GM23338 (cell line): ENCODE results near the gene RAPGEF5. TPM values are rescaled to one million over a fixed set of nuclear protein-coding genes. Genes with fewer than 3 reads are reported as not detected.

ENCODE experiments used
- ATAC-seq: fragments of 200-7000 bp; cut with Tn5 transposase; 3 replicates; pipeline ENCODE4 v1.9.1; 2020
- DNase-seq: peaks from one replicate; pipeline ENCODE4 v3.0.0-alpha.2; 2015; ENCODE audit warnings: low spot score
- H2AFZ ChIP-seq: fragments of 200-600 bp; sonication (generic); 2 replicates; pipeline ENCODE4 v1.8.0; 2016; ENCODE audit warnings: antibody characterized with exemption, mild to moderate bottlenecking, moderate library complexity
- H3F3A ChIP-seq: fragments of 200-600 bp; sonication (generic); replicated peaks from 2 replicates; pipeline ENCODE4 v1.8.0; 2017; ENCODE audit warnings: antibody characterized with exemption, mixed run types, low read depth
- H3K27ac ChIP-seq: fragments of 200-600 bp; sonication (generic); 2 replicates; pipeline ENCODE4 v1.6.1; 2016; ENCODE audit warnings: low read depth
- H3K27me3 ChIP-seq: fragments of 200-600 bp; sonication (generic); 2 replicates; pipeline ENCODE4 v1.8.0; 2016; ENCODE audit warnings: mild to moderate bottlenecking, mixed run types, moderate library complexity; ENCODE audit not compliant: insufficient read depth
- H3K36me3 ChIP-seq: fragments of 200-600 bp; sonication (generic); 2 replicates; pipeline ENCODE4 v1.8.0; 2016; ENCODE audit warnings: mild to moderate bottlenecking; ENCODE audit not compliant: insufficient read depth
- H3K4me1 ChIP-seq: fragments of 200-600 bp; sonication (generic); 2 replicates; pipeline ENCODE4 v1.8.0; 2016; ENCODE audit warnings: mild to moderate bottlenecking, moderate library complexity; ENCODE audit not compliant: insufficient read depth
- H3K4me2 ChIP-seq: fragments of 200-600 bp; sonication (generic); 2 replicates; pipeline ENCODE4 v1.7.1; 2017; ENCODE audit warnings: mixed run types
- H3K4me3 ChIP-seq: fragments of 200-600 bp; sonication (generic); 2 replicates; pipeline ENCODE4 v1.6.1; 2016; ENCODE audit warnings: mixed run types
- H3K79me2 ChIP-seq: fragments of 200-600 bp; sonication (generic); replicated peaks from 2 replicates; pipeline ENCODE4 v1.8.0; 2017; ENCODE audit warnings: mild to moderate bottlenecking; ENCODE audit not compliant: insufficient read depth
- H3K9me2 ChIP-seq: fragments of 200-600 bp; sonication (generic); 2 replicates; pipeline ENCODE4 v1.8.0; 2017; ENCODE audit not compliant: insufficient read depth
- H4K20me1 ChIP-seq: fragments of 200-600 bp; sonication (generic); replicated peaks from 2 replicates; pipeline ENCODE4 v1.8.0; 2017; ENCODE audit warnings: mild to moderate bottlenecking; ENCODE audit not compliant: insufficient read depth
- H3K27ac Mint-ChIP-seq: 2 replicates; pipeline ENCODE4 v1.8.0; 2020; ENCODE audit warnings: inconsistent platforms, mild to moderate bottlenecking, moderate library complexity, mixed read lengths
- H3K27me3 Mint-ChIP-seq: 3 replicates; pipeline ENCODE4 v1.8.0; 2022; ENCODE audit warnings: low read depth, mild to moderate bottlenecking, moderate library complexity, mixed read lengths, inconsistent platforms; ENCODE audit not compliant: insufficient read depth, poor library complexity
- H3K36me3 Mint-ChIP-seq: 3 replicates; pipeline ENCODE4 v1.8.0; 2021; ENCODE audit warnings: low read depth, mild to moderate bottlenecking, inconsistent platforms, moderate library complexity, mixed read lengths
- H3K4me1 Mint-ChIP-seq: 3 replicates; pipeline ENCODE4 v1.8.0; 2020; ENCODE audit warnings: mild to moderate bottlenecking, inconsistent platforms, mixed read lengths
- H3K4me3 Mint-ChIP-seq: 3 replicates; pipeline ENCODE4 v1.8.0; 2021; ENCODE audit warnings: moderate library complexity, mild to moderate bottlenecking, inconsistent platforms, mixed read lengths
- H3K9me3 Mint-ChIP-seq: 3 replicates; pipeline ENCODE4 v1.8.0; 2020; ENCODE audit warnings: moderate library complexity, mild to moderate bottlenecking, inconsistent platforms, mixed read lengths
- CREB1 ChIP-seq: fragments of 250-450 bp; sonication (Bioruptor Pico); IDR thresholded peaks from 2 replicates; pipeline ENCODE4 v1.5.0; 2020; ENCODE audit warnings: low read depth, mild to moderate bottlenecking, moderate library complexity
- CTCF ChIP-seq, 2 experiments: fragments of 200-600 bp in 1 of 2; sonication (generic) in 1 of 2; conservative IDR thresholded peaks; 2 replicates each; pipeline versions ENCODE4 v1.5.1 to v1.6.1; 2016 to 2017; ENCODE audit warnings: antibody characterized with exemption in 2 of 2, low read depth in 2 of 2, mild to moderate bottlenecking in 2 of 2, moderate library complexity in 1 of 2
- EZH2 ChIP-seq: fragments of 200-600 bp; sonication (generic); IDR thresholded peaks from one replicate; pipeline ENCODE4 v1.8.0; 2017; ENCODE audit warnings: antibody characterized with exemption, mild to moderate bottlenecking, low read depth; ENCODE audit not compliant: unreplicated experiment
- EZH2phosphoT487 ChIP-seq: fragments of 200-600 bp; sonication (generic); IDR thresholded peaks from one replicate; pipeline ENCODE4 v1.8.1; 2018; ENCODE audit warnings: antibody characterized with exemption; ENCODE audit not compliant: unreplicated experiment
- JUNB ChIP-seq: IDR thresholded peaks from one replicate; pipeline ENCODE4 v1.6.1; 2016; ENCODE audit warnings: antibody characterized with exemption; ENCODE audit not compliant: unreplicated experiment
- NANOG ChIP-seq: IDR thresholded peaks from 2 replicates; pipeline ENCODE4 v1.6.1; 2016; ENCODE audit warnings: antibody characterized with exemption, borderline replicate concordance
- POLR2AphosphoS5 ChIP-seq: IDR thresholded peaks from 2 replicates; pipeline ENCODE4 v1.6.1; 2016; ENCODE audit warnings: antibody characterized with exemption, low read depth
- STAT1 ChIP-seq: IDR thresholded peaks from one replicate; pipeline ENCODE4 v1.6.1; 2016; ENCODE audit warnings: antibody characterized with exemption; ENCODE audit not compliant: unreplicated experiment
- ZNF114 ChIP-seq: fragments of 250-450 bp; sonication (Bioruptor Pico); IDR thresholded peaks from 2 replicates; pipeline ENCODE4 v1.5.0; 2020; ENCODE audit warnings: mild to moderate bottlenecking, moderate library complexity
- ZNF331 ChIP-seq: fragments of 250-450 bp; sonication (Bioruptor Pico); IDR thresholded peaks from 2 replicates; pipeline ENCODE4 v1.5.0; 2020; ENCODE audit warnings: low read depth, mild to moderate bottlenecking, moderate library complexity
- polyA plus RNA-seq: library from polyadenylated mRNA; unstranded; fragments of >200 nt; fragmentation: Nextera tagmentation; extraction: Ambion mirVana; gene quantifications from 2 replicates; pipeline ENCODE4 v1.2.1, GENCODE V29; 2016
- total RNA-seq: library from RNA; depleted of rRNA; stranded (reverse); fragments of >200 nt; shearing (Covaris generic); gene quantifications from 2 replicates; pipeline ENCODE4 v1.2.3, GENCODE V29; 2014
- TF ChIP-seq, protein P1 (sequence below): IDR thresholded peaks from 2 replicates; pipeline ENCODE4 v1.6.1; 2016; ENCODE audit warnings: antibody characterized with exemption
- TF ChIP-seq, protein P2 (sequence below): IDR thresholded peaks from one replicate; pipeline ENCODE4 v1.6.1; 2018; ENCODE audit warnings: antibody characterized with exemption; ENCODE audit not compliant: unreplicated experiment
- TF ChIP-seq, protein P3 (sequence below): fragments of 250-450 bp; sonication (Bioruptor Pico); IDR thresholded peaks from 2 replicates; pipeline ENCODE4 v1.5.0; 2020; ENCODE audit warnings: mild to moderate bottlenecking, moderate library complexity

Gene RAPGEF5
- total and polyA plus RNA-seq, 2 experiments from 2014 or later: 6.3 to 13.1 TPM

- TF ChIP-seq NANOG (no peak), JUNB (no peak), ZNF331 (CRISPR knock-in tag) (no peak), POLR2AphosphoS5 (no peak), CTCF (conservative IDR thresholded peaks at IDR 0.05; ENCODE audit: low read depth in 2 of 2) (no peak), EZH2 (no peak), EZH2phosphoT487 (no peak), STAT1 (no peak), CREB1 (CRISPR knock-in tag) (no peak), ZNF114 (CRISPR knock-in tag) (no peak)
- TF ChIP-seq, protein P1, sequence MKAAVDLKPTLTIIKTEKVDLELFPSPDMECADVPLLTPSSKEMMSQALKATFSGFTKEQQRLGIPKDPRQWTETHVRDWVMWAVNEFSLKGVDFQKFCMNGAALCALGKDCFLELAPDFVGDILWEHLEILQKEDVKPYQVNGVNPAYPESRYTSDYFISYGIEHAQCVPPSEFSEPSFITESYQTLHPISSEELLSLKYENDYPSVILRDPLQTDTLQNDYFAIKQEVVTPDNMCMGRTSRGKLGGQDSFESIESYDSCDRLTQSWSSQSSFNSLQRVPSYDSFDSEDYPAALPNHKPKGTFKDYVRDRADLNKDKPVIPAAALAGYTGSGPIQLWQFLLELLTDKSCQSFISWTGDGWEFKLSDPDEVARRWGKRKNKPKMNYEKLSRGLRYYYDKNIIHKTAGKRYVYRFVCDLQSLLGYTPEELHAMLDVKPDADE: no peak
- TF ChIP-seq, protein P2, sequence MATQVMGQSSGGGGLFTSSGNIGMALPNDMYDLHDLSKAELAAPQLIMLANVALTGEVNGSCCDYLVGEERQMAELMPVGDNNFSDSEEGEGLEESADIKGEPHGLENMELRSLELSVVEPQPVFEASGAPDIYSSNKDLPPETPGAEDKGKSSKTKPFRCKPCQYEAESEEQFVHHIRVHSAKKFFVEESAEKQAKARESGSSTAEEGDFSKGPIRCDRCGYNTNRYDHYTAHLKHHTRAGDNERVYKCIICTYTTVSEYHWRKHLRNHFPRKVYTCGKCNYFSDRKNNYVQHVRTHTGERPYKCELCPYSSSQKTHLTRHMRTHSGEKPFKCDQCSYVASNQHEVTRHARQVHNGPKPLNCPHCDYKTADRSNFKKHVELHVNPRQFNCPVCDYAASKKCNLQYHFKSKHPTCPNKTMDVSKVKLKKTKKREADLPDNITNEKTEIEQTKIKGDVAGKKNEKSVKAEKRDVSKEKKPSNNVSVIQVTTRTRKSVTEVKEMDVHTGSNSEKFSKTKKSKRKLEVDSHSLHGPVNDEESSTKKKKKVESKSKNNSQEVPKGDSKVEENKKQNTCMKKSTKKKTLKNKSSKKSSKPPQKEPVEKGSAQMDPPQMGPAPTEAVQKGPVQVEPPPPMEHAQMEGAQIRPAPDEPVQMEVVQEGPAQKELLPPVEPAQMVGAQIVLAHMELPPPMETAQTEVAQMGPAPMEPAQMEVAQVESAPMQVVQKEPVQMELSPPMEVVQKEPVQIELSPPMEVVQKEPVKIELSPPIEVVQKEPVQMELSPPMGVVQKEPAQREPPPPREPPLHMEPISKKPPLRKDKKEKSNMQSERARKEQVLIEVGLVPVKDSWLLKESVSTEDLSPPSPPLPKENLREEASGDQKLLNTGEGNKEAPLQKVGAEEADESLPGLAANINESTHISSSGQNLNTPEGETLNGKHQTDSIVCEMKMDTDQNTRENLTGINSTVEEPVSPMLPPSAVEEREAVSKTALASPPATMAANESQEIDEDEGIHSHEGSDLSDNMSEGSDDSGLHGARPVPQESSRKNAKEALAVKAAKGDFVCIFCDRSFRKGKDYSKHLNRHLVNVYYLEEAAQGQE: no peak
- TF ChIP-seq, protein P3, sequence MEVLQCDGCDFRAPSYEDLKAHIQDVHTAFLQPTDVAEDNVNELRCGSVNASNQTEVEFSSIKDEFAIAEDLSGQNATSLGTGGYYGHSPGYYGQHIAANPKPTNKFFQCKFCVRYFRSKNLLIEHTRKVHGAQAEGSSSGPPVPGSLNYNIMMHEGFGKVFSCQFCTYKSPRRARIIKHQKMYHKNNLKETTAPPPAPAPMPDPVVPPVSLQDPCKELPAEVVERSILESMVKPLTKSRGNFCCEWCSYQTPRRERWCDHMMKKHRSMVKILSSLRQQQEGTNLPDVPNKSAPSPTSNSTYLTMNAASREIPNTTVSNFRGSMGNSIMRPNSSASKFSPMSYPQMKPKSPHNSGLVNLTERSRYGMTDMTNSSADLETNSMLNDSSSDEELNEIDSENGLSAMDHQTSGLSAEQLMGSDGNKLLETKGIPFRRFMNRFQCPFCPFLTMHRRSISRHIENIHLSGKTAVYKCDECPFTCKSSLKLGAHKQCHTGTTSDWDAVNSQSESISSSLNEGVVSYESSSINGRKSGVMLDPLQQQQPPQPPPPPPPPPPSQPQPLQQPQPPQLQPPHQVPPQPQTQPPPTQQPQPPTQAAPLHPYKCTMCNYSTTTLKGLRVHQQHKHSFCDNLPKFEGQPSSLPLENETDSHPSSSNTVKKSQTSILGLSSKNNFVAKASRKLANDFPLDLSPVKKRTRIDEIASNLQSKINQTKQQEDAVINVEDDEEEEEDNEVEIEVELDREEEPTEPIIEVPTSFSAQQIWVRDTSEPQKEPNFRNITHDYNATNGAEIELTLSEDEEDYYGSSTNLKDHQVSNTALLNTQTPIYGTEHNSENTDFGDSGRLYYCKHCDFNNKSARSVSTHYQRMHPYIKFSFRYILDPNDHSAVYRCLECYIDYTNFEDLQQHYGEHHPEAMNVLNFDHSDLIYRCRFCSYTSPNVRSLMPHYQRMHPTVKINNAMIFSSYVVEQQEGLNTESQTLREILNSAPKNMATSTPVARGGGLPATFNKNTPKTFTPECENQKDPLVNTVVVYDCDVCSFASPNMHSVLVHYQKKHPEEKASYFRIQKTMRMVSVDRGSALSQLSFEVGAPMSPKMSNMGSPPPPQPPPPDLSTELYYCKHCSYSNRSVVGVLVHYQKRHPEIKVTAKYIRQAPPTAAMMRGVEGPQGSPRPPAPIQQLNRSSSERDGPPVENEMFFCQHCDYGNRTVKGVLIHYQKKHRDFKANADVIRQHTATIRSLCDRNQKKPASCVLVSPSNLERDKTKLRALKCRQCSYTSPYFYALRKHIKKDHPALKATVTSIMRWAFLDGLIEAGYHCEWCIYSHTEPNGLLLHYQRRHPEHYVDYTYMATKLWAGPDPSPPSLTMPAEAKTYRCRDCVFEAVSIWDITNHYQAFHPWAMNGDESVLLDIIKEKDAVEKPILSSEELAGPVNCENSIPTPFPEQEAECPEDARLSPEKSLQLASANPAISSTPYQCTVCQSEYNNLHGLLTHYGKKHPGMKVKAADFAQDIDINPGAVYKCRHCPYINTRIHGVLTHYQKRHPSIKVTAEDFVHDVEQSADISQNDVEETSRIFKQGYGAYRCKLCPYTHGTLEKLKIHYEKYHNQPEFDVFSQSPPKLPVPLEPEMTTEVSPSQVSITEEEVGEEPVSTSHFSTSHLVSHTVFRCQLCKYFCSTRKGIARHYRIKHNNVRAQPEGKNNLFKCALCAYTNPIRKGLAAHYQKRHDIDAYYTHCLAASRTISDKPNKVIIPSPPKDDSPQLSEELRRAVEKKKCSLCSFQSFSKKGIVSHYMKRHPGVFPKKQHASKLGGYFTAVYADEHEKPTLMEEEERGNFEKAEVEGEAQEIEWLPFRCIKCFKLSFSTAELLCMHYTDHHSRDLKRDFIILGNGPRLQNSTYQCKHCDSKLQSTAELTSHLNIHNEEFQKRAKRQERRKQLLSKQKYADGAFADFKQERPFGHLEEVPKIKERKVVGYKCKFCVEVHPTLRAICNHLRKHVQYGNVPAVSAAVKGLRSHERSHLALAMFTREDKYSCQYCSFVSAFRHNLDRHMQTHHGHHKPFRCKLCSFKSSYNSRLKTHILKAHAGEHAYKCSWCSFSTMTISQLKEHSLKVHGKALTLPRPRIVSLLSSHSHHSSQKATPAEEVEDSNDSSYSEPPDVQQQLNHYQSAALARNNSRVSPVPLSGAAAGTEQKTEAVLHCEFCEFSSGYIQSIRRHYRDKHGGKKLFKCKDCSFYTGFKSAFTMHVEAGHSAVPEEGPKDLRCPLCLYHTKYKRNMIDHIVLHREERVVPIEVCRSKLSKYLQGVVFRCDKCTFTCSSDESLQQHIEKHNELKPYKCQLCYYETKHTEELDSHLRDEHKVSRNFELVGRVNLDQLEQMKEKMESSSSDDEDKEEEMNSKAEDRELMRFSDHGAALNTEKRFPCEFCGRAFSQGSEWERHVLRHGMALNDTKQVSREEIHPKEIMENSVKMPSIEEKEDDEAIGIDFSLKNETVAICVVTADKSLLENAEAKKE (CRISPR knock-in tag): no peak
- H3K4me2 ChIP-seq: no peak overlapping the region
- H3K36me3 Mint-ChIP-seq: peaks cover 19% of the 10 kb centered on the region; the same call in 2 of the 3 replicates
Observed at GRCh38 chr7:22137026-22137425, 219.9 kb downstream of the RAPGEF5 start.

More at GRCh38 chr7:22137026-22137425, 219.9 kb downstream of the RAPGEF5 start:
- Mint-ChIP-seq H3K9me3 (no peaks in the 10 kb centered on the region), H3K4me1 (peaks cover 32% of the 10 kb centered on the region), H3K27ac (no peak overlapping the region), H3K4me3 (no peak overlapping the region), H3K27me3 (no peaks in the 10 kb centered on the region)
- no peaks in the 10 kb centered on the region for H3F3A ChIP-seq
- no peaks in the 10 kb centered on the region for H3K27me3 ChIP-seq
- no peak overlapping the region for H2AFZ ChIP-seq
- no peak overlapping the region for H3K4me3 ChIP-seq
- H3K79me2 ChIP-seq: no peaks in the 10 kb centered on the region
- peaks cover 7% of the 10 kb centered on the region for H3K4me1 ChIP-seq
- no peak overlapping the region for H3K27ac ChIP-seq
- H3K36me3 ChIP-seq: no peaks in the 10 kb centered on the region
- ATAC-seq (no peak), DNase-seq (no peak)
- H4K20me1 ChIP-seq: no peaks in the 10 kb centered on the region
- no peaks in the 10 kb centered on the region; the same call in 1 of the 2 replicates for H3K9me2 ChIP-seq
